Memory B cell (primary cell): ENCODE data around the gene FXYD3.

ENCODE experiments used
- ATAC-seq: fragments of 150-1000 bp; cut with Tn5 transposase; 2 replicates; pipeline ENCODE4 v1.10.0; 2021; ENCODE audit warnings: low read depth, mild to moderate bottlenecking, moderate library complexity
- DNase-seq, 2 donors: peaks; one replicate each; pipeline ENCODE4 v3.0.0; 2022; ENCODE audit warnings: low spot score in 2 of 2
- H3K27ac Mint-ChIP-seq: one replicate; pipeline ENCODE4 v1.8.0; 2022; ENCODE audit warnings: mild to moderate bottlenecking, moderate library complexity, mixed read lengths
- H3K27me3 Mint-ChIP-seq: one replicate; pipeline ENCODE4 v1.8.0; 2022; ENCODE audit warnings: mixed read lengths
- H3K36me3 Mint-ChIP-seq: one replicate; pipeline ENCODE4 v1.8.0; 2022; ENCODE audit warnings: mild to moderate bottlenecking, mixed read lengths
- H3K4me1 Mint-ChIP-seq: one replicate; pipeline ENCODE4 v1.8.0; 2022; ENCODE audit warnings: mixed read lengths
- H3K4me3 Mint-ChIP-seq: one replicate; pipeline ENCODE4 v1.8.0; 2022; ENCODE audit warnings: mild to moderate bottlenecking, moderate library complexity, mixed read lengths
- H3K9me3 Mint-ChIP-seq: one replicate; pipeline ENCODE4 v1.8.0; 2022; ENCODE audit warnings: mixed read lengths

The FXYD3 gene

DNA sequence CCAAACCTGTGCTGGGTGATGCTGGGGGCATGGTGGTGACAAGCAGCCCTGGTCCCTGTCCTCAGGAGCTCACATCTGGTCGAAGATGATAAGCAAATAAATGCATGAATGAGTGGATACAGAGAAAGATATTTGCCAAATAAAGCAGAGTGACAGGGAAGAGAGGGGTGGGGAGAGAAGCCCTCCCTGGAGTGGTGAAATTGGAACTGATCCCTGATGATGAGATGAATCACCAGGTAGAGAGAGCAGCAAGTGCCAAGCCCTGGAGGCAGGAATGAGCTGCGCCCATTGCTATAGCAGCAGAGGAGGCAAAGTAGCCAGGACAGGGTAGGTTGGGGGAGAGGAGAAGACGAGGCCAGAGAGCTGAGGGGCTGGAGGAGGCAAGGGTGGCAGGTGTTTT is 52.6 kb downstream of the FXYD3 start:
- no peak for ATAC-seq
- Mint-ChIP-seq H3K4me1 (peaks cover 29% of the 10 kb centered on the region), H3K9me3 (no peaks in the 10 kb centered on the region), H3K36me3 (peaks cover 39% of the 10 kb centered on the region), H3K27ac (peak overlapping the region; percentile 91), H3K27me3 (no peaks in the 10 kb centered on the region), H3K4me3 (no peak overlapping the region)
- no peak for DNase-seq

DNA sequence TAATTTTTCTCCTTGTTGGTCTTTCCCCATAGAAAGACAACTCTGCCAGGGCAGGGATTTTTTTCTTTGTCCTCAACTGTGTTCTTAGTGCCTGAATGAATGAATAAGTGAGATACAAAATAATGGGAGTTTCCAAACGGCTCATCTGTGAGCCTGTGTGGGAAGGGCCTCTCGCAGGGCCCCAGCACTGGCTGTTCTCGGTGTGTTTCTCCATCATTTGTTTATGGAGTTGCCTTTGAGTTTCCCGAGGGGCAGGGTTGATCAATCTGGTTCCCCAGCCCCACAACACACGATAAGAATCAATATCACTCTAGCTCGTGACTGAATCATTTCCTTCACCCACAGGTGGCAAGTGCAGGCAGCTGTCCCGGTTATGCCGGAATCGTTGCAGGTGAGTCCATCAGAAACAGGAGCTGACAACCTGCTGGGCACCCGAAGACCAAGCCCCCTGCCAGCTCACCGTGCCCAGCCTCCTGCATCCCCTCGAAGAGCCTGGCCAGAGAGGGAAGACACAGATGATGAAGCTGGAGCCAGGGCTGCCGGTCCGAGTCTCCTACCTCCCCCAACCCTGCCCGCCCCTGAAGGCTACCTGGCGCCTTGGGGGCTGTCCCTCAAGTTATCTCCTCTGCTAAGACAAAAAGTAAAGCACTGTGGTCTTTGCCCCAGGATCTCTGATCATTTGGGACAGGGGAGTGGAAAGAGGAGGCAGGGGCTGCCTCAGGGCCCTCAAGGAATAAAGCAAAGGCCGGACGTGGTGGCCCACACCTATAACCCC is 53.8 kb downstream of the FXYD3 start:
- Mint-ChIP-seq H3K27me3 (no peaks in the 10 kb centered on the region), H3K9me3 (no peaks in the 10 kb centered on the region), H3K4me3 (no peak overlapping the region), H3K4me1 (peaks cover 26% of the 10 kb centered on the region), H3K27ac (peak overlapping the region; percentile 82), H3K36me3 (peaks cover 32% of the 10 kb centered on the region)
- no peak for ATAC-seq
- DNase-seq: no peak

DNA sequence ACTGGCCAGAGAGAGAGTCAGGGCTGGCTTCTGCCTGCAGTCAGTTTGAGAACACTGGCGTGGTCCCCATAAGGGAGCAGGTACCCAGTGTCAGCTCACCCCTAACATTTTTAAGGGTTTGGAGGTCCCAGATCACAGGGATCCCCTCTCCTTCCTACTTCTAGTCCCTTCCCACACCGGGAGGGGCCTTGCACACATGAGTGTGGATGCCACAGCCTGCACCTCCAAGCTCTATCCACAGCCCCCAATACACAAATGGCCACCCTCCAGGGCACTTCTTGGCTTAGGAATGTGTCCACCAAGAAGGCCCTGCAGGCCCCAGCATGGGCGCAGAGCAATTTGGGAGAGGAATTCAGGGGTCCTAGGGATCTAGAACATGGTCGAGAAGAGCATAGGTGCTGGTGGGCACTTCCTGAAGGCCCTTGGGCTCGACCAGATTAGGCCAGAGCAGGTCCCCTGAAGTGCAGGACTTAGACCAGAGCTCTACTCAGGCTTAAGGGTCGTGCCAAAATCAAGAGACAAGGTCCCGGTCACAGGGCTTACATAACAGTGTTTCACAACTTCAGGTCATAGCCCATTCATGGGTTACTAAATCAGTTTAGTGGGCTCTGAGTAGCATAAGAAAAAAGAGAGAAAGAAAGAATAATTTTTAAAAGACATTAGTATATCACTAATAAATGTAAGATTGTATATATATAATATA is 54.9 kb downstream of the FXYD3 start:
- no peak for DNase-seq
- Mint-ChIP-seq H3K4me3 (no peak overlapping the region), H3K9me3 (no peaks in the 10 kb centered on the region), H3K27me3 (no peaks in the 10 kb centered on the region), H3K27ac (peak overlapping the region; percentile 75), H3K4me1 (peaks cover 31% of the 10 kb centered on the region), H3K36me3 (peaks cover 28% of the 10 kb centered on the region)
- ATAC-seq: no peak

DNA sequence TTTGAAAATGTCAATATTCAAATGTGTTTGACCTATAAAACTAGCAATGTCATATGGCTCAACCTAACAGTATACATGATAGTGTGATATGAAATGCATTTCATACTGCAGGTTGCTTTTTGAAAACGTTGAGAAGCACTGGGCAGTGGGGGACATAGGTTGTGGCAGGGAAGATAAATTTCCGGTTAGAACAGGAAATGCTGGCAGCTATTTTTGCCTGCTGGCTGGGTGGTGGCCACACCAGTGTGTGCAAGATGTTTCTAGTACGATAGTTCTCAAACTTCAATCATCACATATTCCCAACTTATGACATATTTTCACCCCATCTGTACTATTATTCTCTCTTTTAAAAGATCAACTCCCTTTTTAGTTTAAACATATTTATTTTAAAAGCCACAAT is 56.1 kb downstream of the FXYD3 start:
- Mint-ChIP-seq H3K4me1 (peaks cover 24% of the 10 kb centered on the region), H3K4me3 (peak overlapping the region; percentile 37), H3K9me3 (no peaks in the 10 kb centered on the region), H3K27ac (peak overlapping the region; percentile 68), H3K36me3 (peaks cover 16% of the 10 kb centered on the region), H3K27me3 (no peaks in the 10 kb centered on the region)
- DNase-seq: no peak
- ATAC-seq: peak; percentile 45
